GM23338 (cell line): Measurements from ENCODE around the gene CLDN10. TPM values are rescaled to one million over a fixed set of nuclear protein-coding genes. Genes with fewer than 3 reads are reported as not detected.

Source experiments
- ATAC-seq: fragments of 200-7000 bp; cut with Tn5 transposase; 3 replicates; pipeline ENCODE4 v1.9.1; 2020
- DNase-seq: peaks from one replicate; pipeline ENCODE4 v3.0.0-alpha.2; 2015; ENCODE audit warnings: low spot score
- H2AFZ ChIP-seq: fragments of 200-600 bp; sonication (generic); 2 replicates; pipeline ENCODE4 v1.8.0; 2016; ENCODE audit warnings: antibody characterized with exemption, mild to moderate bottlenecking, moderate library complexity
- H3F3A ChIP-seq: fragments of 200-600 bp; sonication (generic); replicated peaks from 2 replicates; pipeline ENCODE4 v1.8.0; 2017; ENCODE audit warnings: antibody characterized with exemption, mixed run types, low read depth
- H3K27ac ChIP-seq: fragments of 200-600 bp; sonication (generic); 2 replicates; pipeline ENCODE4 v1.6.1; 2016; ENCODE audit warnings: low read depth
- H3K27me3 ChIP-seq: fragments of 200-600 bp; sonication (generic); 2 replicates; pipeline ENCODE4 v1.8.0; 2016; ENCODE audit warnings: mild to moderate bottlenecking, mixed run types, moderate library complexity; ENCODE audit not compliant: insufficient read depth
- H3K36me3 ChIP-seq: fragments of 200-600 bp; sonication (generic); 2 replicates; pipeline ENCODE4 v1.8.0; 2016; ENCODE audit warnings: mild to moderate bottlenecking; ENCODE audit not compliant: insufficient read depth
- H3K4me1 ChIP-seq: fragments of 200-600 bp; sonication (generic); 2 replicates; pipeline ENCODE4 v1.8.0; 2016; ENCODE audit warnings: mild to moderate bottlenecking, moderate library complexity; ENCODE audit not compliant: insufficient read depth
- H3K4me2 ChIP-seq: fragments of 200-600 bp; sonication (generic); 2 replicates; pipeline ENCODE4 v1.7.1; 2017; ENCODE audit warnings: mixed run types
- H3K4me3 ChIP-seq: fragments of 200-600 bp; sonication (generic); 2 replicates; pipeline ENCODE4 v1.6.1; 2016; ENCODE audit warnings: mixed run types
- H3K79me2 ChIP-seq: fragments of 200-600 bp; sonication (generic); replicated peaks from 2 replicates; pipeline ENCODE4 v1.8.0; 2017; ENCODE audit warnings: mild to moderate bottlenecking; ENCODE audit not compliant: insufficient read depth
- H3K9me2 ChIP-seq: fragments of 200-600 bp; sonication (generic); 2 replicates; pipeline ENCODE4 v1.8.0; 2017; ENCODE audit not compliant: insufficient read depth
- H4K20me1 ChIP-seq: fragments of 200-600 bp; sonication (generic); replicated peaks from 2 replicates; pipeline ENCODE4 v1.8.0; 2017; ENCODE audit warnings: mild to moderate bottlenecking; ENCODE audit not compliant: insufficient read depth
- H3K27ac Mint-ChIP-seq: 2 replicates; pipeline ENCODE4 v1.8.0; 2020; ENCODE audit warnings: inconsistent platforms, mild to moderate bottlenecking, moderate library complexity, mixed read lengths
- H3K27me3 Mint-ChIP-seq: 3 replicates; pipeline ENCODE4 v1.8.0; 2022; ENCODE audit warnings: low read depth, mild to moderate bottlenecking, moderate library complexity, mixed read lengths, inconsistent platforms; ENCODE audit not compliant: insufficient read depth, poor library complexity
- H3K36me3 Mint-ChIP-seq: 3 replicates; pipeline ENCODE4 v1.8.0; 2021; ENCODE audit warnings: low read depth, mild to moderate bottlenecking, inconsistent platforms, moderate library complexity, mixed read lengths
- H3K4me1 Mint-ChIP-seq: 3 replicates; pipeline ENCODE4 v1.8.0; 2020; ENCODE audit warnings: mild to moderate bottlenecking, inconsistent platforms, mixed read lengths
- H3K4me3 Mint-ChIP-seq: 3 replicates; pipeline ENCODE4 v1.8.0; 2021; ENCODE audit warnings: moderate library complexity, mild to moderate bottlenecking, inconsistent platforms, mixed read lengths
- H3K9me3 Mint-ChIP-seq: 3 replicates; pipeline ENCODE4 v1.8.0; 2020; ENCODE audit warnings: moderate library complexity, mild to moderate bottlenecking, inconsistent platforms, mixed read lengths
- CTCF ChIP-seq, 2 experiments: fragments of 200-600 bp in 1 of 2; sonication (generic) in 1 of 2; conservative IDR thresholded peaks; 2 replicates each; pipeline versions ENCODE4 v1.5.1 to v1.6.1; 2016 to 2017; ENCODE audit warnings: antibody characterized with exemption in 2 of 2, low read depth in 2 of 2, mild to moderate bottlenecking in 2 of 2, moderate library complexity in 1 of 2
- NANOG ChIP-seq: IDR thresholded peaks from 2 replicates; pipeline ENCODE4 v1.6.1; 2016; ENCODE audit warnings: antibody characterized with exemption, borderline replicate concordance
- ZNF462 ChIP-seq: fragments of 250-450 bp; sonication (Bioruptor Pico); IDR thresholded peaks from 2 replicates; pipeline ENCODE4 v1.5.0; 2020; ENCODE audit warnings: mild to moderate bottlenecking, moderate library complexity
- polyA plus RNA-seq: library from polyadenylated mRNA; unstranded; fragments of >200 nt; fragmentation: Nextera tagmentation; extraction: Ambion mirVana; gene quantifications from 2 replicates; pipeline ENCODE4 v1.2.1, GENCODE V29; 2016
- total RNA-seq: library from RNA; depleted of rRNA; stranded (reverse); fragments of >200 nt; shearing (Covaris generic); gene quantifications from 2 replicates; pipeline ENCODE4 v1.2.3, GENCODE V29; 2014

Gene CLDN10
- total and polyA plus RNA-seq, 2 experiments from 2014 or later, result 34.7 to 65.9 TPM

GRCh38 chr13:95503662-95504061, 48.9 kb upstream of the CLDN10 start (continued):
- TF ChIP-seq ZNF462, result no peak
- TF ChIP-seq NANOG, result no peak

GRCh38 chr13:95505265-95505664, 47.3 kb upstream of the CLDN10 start:
- H3K9me3 Mint-ChIP-seq, result peaks cover 11% of the 10 kb centered on the region
- Histone ChIP-seq H3K4me2 (peak overlapping the region; percentile 47), H3F3A (no peaks in the 10 kb centered on the region), H3K36me3 (no peaks in the 10 kb centered on the region), H3K27me3 (no peaks in the 10 kb centered on the region), H3K4me3 (no peak overlapping the region; the same call in 1 of the 2 replicates), H2AFZ (peak overlapping the region; percentile 35; the same call in 1 of the 2 replicates), H3K79me2 (no peaks in the 10 kb centered on the region), H4K20me1 (no peaks in the 10 kb centered on the region), H3K9me2 (peaks cover 15% of the 10 kb centered on the region; the same call in 1 of the 2 replicates), H3K4me1 (peaks cover 18% of the 10 kb centered on the region; the same call in 1 of the 2 replicates), H3K27ac (no peak overlapping the region)
- peaks cover 9% of the 10 kb centered on the region; the same call in 1 of the 3 replicates for H3K36me3 Mint-ChIP-seq
- no peak overlapping the region for H3K4me3 Mint-ChIP-seq
- DNase-seq (peak; percentile 67), ATAC-seq (peak; percentile 95)
- H3K27me3 Mint-ChIP-seq, result peaks cover 5% of the 10 kb centered on the region
- peaks cover 13% of the 10 kb centered on the region for H3K4me1 Mint-ChIP-seq
- H3K27ac Mint-ChIP-seq, result peak overlapping the region; percentile 74; the same call in 1 of the 2 replicates
- TF ChIP-seq NANOG, result no peak
- no peak for TF ChIP-seq ZNF462
- TF ChIP-seq CTCF (conservative IDR thresholded peaks at IDR 0.05; ENCODE audit: low read depth in 2 of 2), result no peak
